HCT116 (cell line): ENCODE data around the gene COX11. TPM values are rescaled to one million over a fixed set of nuclear protein-coding genes. Genes with fewer than 3 reads are reported as not detected.

ENCODE experiments used
- ATAC-seq: fragments of 200-7000 bp; cut with Tn5 transposase; 2 replicates; pipeline ENCODE4 v1.9.1; 2020; ENCODE audit warnings: mild to moderate bottlenecking, moderate library complexity
- BruUV-seq: library from RNA; stranded (reverse); fragments of 400-500 nt; replicated peaks from 2 replicates; lab custom pipeline; 2021; lab: Mats Ljungman, UMichigan
- CTCF ChIA-PET: fragments of 300-600 bp; sonication (Branson Sonifier 250); formaldehyde crosslinking; loops from one replicate; lab custom pipeline; 2021; ENCODE audit warnings: antibody characterized with exemption; lab: Charles Lee
- POLR2A ChIA-PET: fragments of 300-600, 350-600 bp; sonication (Branson Sonifier 250); formaldehyde crosslinking; loops from one replicate; lab custom pipeline; 2021; ENCODE audit warnings: antibody characterized with exemption; lab: Charles Lee
- RAD21 ChIA-PET, 2 experiments: fragments of 300-600 bp; sonication (Branson Sonifier 250); formaldehyde crosslinking; loops; one replicate each; lab custom pipeline; 2023; ENCODE audit warnings: low total read pairs in 2 of 2; ENCODE audit not compliant: uncharacterized antibody in 2 of 2, unreplicated experiment in 2 of 2, low non-redundant PET in 1 of 2; lab: Charles Lee
- DNase-seq: peaks from one replicate; pipeline ENCODE4 v3.0.0-alpha.2; 2010; ENCODE audit warnings: low read depth, low spot score
- H2AFZ ChIP-seq: fragments of 200-600 bp; shearing (Covaris generic), sonication (generic); 2 replicates; pipeline ENCODE4 v1.6.1; 2017; ENCODE audit warnings: low read depth, mixed run types, mixed read lengths, antibody characterized with exemption, low read length; ENCODE audit not compliant: poor library complexity, severe bottlenecking
- H3K27ac ChIP-seq: 2 replicates; pipeline ENCODE4 v1.5.1; 2012; ENCODE audit warnings: low read depth, low read length
- H3K27me3 ChIP-seq: fragments of 200-600 bp; sonication (generic); 2 replicates; pipeline ENCODE4 v1.6.1; 2016; ENCODE audit warnings: mixed run types, low read length, mixed read lengths; ENCODE audit not compliant: insufficient read depth
- H3K36me3 ChIP-seq, 2 experiments: fragments of 200-500 bp in 1 of 2; fragments of 200-600 bp in 1 of 2; sonication (Bioruptor generic) in 1 of 2; sonication (generic) in 1 of 2; 2 replicates each; pipeline versions ENCODE4 v1.5.1 to v1.6.1; 2014 to 2016; ENCODE audit warnings: low read length in 2 of 2, inconsistent platforms in 1 of 2, mixed read lengths in 1 of 2, mixed run types in 1 of 2; ENCODE audit not compliant: insufficient read depth in 2 of 2, control insufficient read depth in 1 of 2
- H3K4me1 ChIP-seq, 2 experiments: fragments of 200-600 bp in 1 of 2; sonication (generic) in 1 of 2; 2 replicates each; pipeline versions ENCODE4 v1.5.1 to v1.6.1; 2012 to 2017; ENCODE audit warnings: low read length in 2 of 2, inconsistent platforms in 1 of 2, mild to moderate bottlenecking in 1 of 2, mixed read lengths in 1 of 2, mixed run types in 1 of 2, moderate library complexity in 1 of 2; ENCODE audit not compliant: insufficient read depth in 2 of 2, control insufficient read depth in 1 of 2
- H3K4me2 ChIP-seq: fragments of 200-600 bp; sonication (generic); 2 replicates; pipeline ENCODE4 v1.6.1; 2017; ENCODE audit warnings: mixed run types, low read length, mixed read lengths
- H3K4me3 ChIP-seq, 2 experiments: fragments of 200-600 bp in 1 of 2; sonication (generic) in 1 of 2; replicated peaks in 1 of 2; 2 replicates each; pipeline ENCODE4 v1.5.1; 2011 to 2016; ENCODE audit warnings: low read length in 2 of 2, control low read depth in 1 of 2, low read depth in 1 of 2, mild to moderate bottlenecking in 1 of 2, mixed read lengths in 1 of 2, mixed run types in 1 of 2
- H3K79me2 ChIP-seq: fragments of 200-600 bp; sonication (generic); 2 replicates; pipeline ENCODE4 v1.6.1; 2017; ENCODE audit warnings: mild to moderate bottlenecking, mixed run types, low read length, moderate library complexity, mixed read lengths; ENCODE audit not compliant: insufficient read depth
- H3K9ac ChIP-seq: fragments of 200-600 bp; sonication (generic); 2 replicates; pipeline ENCODE4 v1.6.1; 2016; ENCODE audit warnings: low read length, mixed read lengths
- H3K9me2 ChIP-seq: fragments of 200-600 bp; sonication (generic), shearing (Covaris generic); 2 replicates; pipeline ENCODE4 v1.6.1; 2017; ENCODE audit warnings: mixed run types, mild to moderate bottlenecking, moderate library complexity; ENCODE audit not compliant: insufficient read depth
- H3K9me3 ChIP-seq, 2 experiments: fragments of 200-500 bp in 1 of 2; fragments of 200-600 bp in 1 of 2; sonication (Bioruptor generic) in 1 of 2; sonication (generic) in 1 of 2; 2 replicates each; pipeline ENCODE4 v1.6.1; 2014 to 2017; ENCODE audit warnings: low read length in 2 of 2, mixed read lengths in 2 of 2, inconsistent platforms in 1 of 2, low read depth in 1 of 2, mild to moderate bottlenecking in 1 of 2, mixed run types in 1 of 2, moderate library complexity in 1 of 2; ENCODE audit not compliant: control insufficient read depth in 1 of 2, insufficient read depth in 1 of 2
- H4K20me1 ChIP-seq: fragments of 200-600 bp; sonication (generic), shearing (Covaris generic); 2 replicates; pipeline ENCODE4 v1.6.1; 2017; ENCODE audit warnings: mixed run types, mild to moderate bottlenecking, moderate library complexity; ENCODE audit not compliant: insufficient read depth
- ATF3 ChIP-seq: IDR thresholded peaks from 2 replicates; pipeline ENCODE4 v1.6.1; 2012
- CBX3 ChIP-seq: IDR thresholded peaks from 2 replicates; pipeline ENCODE4 v1.6.1; 2012; ENCODE audit warnings: low read depth
- EGR1 ChIP-seq: IDR thresholded peaks from 2 replicates; pipeline ENCODE4 v1.6.1; 2012; ENCODE audit warnings: low read depth
- EZH2 ChIP-seq: fragments of 200-600 bp; sonication (generic); IDR thresholded peaks from 2 replicates; pipeline ENCODE4 v1.6.1; 2017; ENCODE audit warnings: antibody characterized with exemption, mixed run types
- EZH2phosphoT487 ChIP-seq: fragments of 200-600 bp; IDR thresholded peaks from 2 replicates; pipeline ENCODE4 v1.6.1; 2018; ENCODE audit warnings: antibody characterized with exemption, borderline replicate concordance
- FOSL1 ChIP-seq: IDR thresholded peaks from 2 replicates; pipeline ENCODE4 v1.6.1; 2012; ENCODE audit warnings: low read depth
- JUND ChIP-seq: IDR thresholded peaks from 2 replicates; pipeline ENCODE4 v1.6.1; 2012
- POLR2A ChIP-seq: IDR thresholded peaks from 2 replicates; pipeline ENCODE4 v1.7.0; 2011; ENCODE audit warnings: borderline replicate concordance; ENCODE audit not compliant: insufficient read depth, insufficient read length; ENCODE audit errors: extremely low read depth
- POLR2AphosphoS5 ChIP-seq: IDR thresholded peaks from 2 replicates; pipeline ENCODE4 v1.6.1; 2011; ENCODE audit warnings: mild to moderate bottlenecking, low read depth, low read length, moderate library complexity
- RAD21 ChIP-seq: IDR thresholded peaks from 2 replicates; pipeline ENCODE4 v1.6.1; 2012; ENCODE audit warnings: low read depth, mild to moderate bottlenecking
- REST ChIP-seq: IDR thresholded peaks from 2 replicates; pipeline ENCODE4 v1.6.1; 2012; ENCODE audit warnings: low read depth
- SP1 ChIP-seq: IDR thresholded peaks from 2 replicates; pipeline ENCODE4 v1.6.1; 2012; ENCODE audit warnings: low read depth
- SRF ChIP-seq: IDR thresholded peaks from 2 replicates; pipeline ENCODE4 v1.6.1; 2012; ENCODE audit warnings: low read depth
- TCF7L2 ChIP-seq: IDR thresholded peaks from 2 replicates; pipeline ENCODE4 v1.7.0; 2011; ENCODE audit warnings: borderline replicate concordance, inconsistent platforms; ENCODE audit not compliant: insufficient read depth, insufficient read length; ENCODE audit errors: extremely low read depth
- YY1 ChIP-seq: IDR thresholded peaks from 2 replicates; pipeline ENCODE4 v1.6.1; 2011; ENCODE audit warnings: low read length, low read depth, moderate library complexity, mild to moderate bottlenecking; ENCODE audit not compliant: insufficient replicate concordance; ENCODE audit errors: extremely low read depth
- ZNF274 ChIP-seq: fragments of 200-500 bp; sonication (Bioruptor generic); IDR thresholded peaks from 2 replicates; pipeline ENCODE4 v1.6.1; 2014; ENCODE audit warnings: mild to moderate bottlenecking, low read depth, low read length, inconsistent platforms
- intact Hi-C: fragments of 100-400 bp; cut with micrococcal nuclease; formaldehyde crosslinking; loops from 2 replicates; pipeline ENCODE4 v1.10.0; 2022
- total RNA-seq: library from RNA; stranded (reverse); gene quantifications from one replicate; pipeline ENCODE4 v1.2.1, GENCODE V29; 2021; ENCODE audit not compliant: unreplicated experiment
- TF ChIP-seq, protein P1 (sequence below): IDR thresholded peaks from 2 replicates; pipeline ENCODE4 v1.6.1; 2012

COX11 gene
- total RNA-seq, 1 experiment from 2014 or later: 62.9 TPM

- TF ChIP-seq SRF (no peak), TCF7L2 (no peak), REST (no peak), JUND (no peak)
- TF ChIP-seq, protein P1, sequence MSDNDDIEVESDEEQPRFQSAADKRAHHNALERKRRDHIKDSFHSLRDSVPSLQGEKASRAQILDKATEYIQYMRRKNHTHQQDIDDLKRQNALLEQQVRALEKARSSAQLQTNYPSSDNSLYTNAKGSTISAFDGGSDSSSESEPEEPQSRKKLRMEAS: no peak
- no peak for ATAC-seq
- Histone ChIP-seq H3K4me1 (peaks cover 9 to 17% of the 10 kb centered on the region in 2 experiments), H4K20me1 (no peaks in the 10 kb centered on the region), H3K4me3 (no peak overlapping the region), H3K9me3 (no peaks in the 10 kb centered on the region), H3K9ac (no peak overlapping the region), H3K27me3 (no peaks in the 10 kb centered on the region), H3K9me2 (no peaks in the 10 kb centered on the region), H2AFZ (no peak overlapping the region), H3K27ac (no peak overlapping the region), H3K4me2 (no peak overlapping the region), H3K79me2 (no peaks in the 10 kb centered on the region), H3K36me3 (peaks cover 13 to 19% of the 10 kb centered on the region in 2 experiments)
- POLR2A ChIA-PET: no interaction called here
- no TSS peak for BruUV-seq
- CTCF ChIA-PET: no interaction called here
- intact Hi-C loops: no loop called here
- RAD21 ChIA-PET: no interaction called here
- DNase-seq: no peak
Measured at GRCh38 chr17:54945671-54946070, 22.8 kb downstream of the COX11 start.

- ATAC-seq (no peak), DNase-seq (no peak)
- TF ChIP-seq, protein P1: no peak
- TF ChIP-seq FOSL1 (no peak), TCF7L2 (no peak), SP1 (no peak), EGR1 (no peak), EZH2phosphoT487 (no peak), POLR2A (no peak), JUND (no peak), CBX3 (no peak), ATF3 (no peak), RAD21 (no peak), YY1 (no peak), ZNF274 (no peak), EZH2 (no peak), POLR2AphosphoS5 (no peak), SRF (no peak)
- Histone ChIP-seq H2AFZ (no peak overlapping the region), H3K9me2 (no peaks in the 10 kb centered on the region), H3K4me2 (no peak overlapping the region), H3K9me3 (no peaks in the 10 kb centered on the region), H3K79me2 (no peaks in the 10 kb centered on the region), H3K4me3 (no peak overlapping the region), H3K27me3 (no peaks in the 10 kb centered on the region), H4K20me1 (no peaks in the 10 kb centered on the region), H3K36me3 (peaks cover 11 to 19% of the 10 kb centered on the region in 2 experiments), H3K4me1 (peaks cover 9 to 17% of the 10 kb centered on the region in 2 experiments), H3K27ac (no peak overlapping the region), H3K9ac (no peak overlapping the region)
- intact Hi-C loops: no loop called here
- RAD21 ChIA-PET: no interaction called here
- CTCF ChIA-PET: no interaction called here
- POLR2A ChIA-PET: no interaction called here
- no TSS peak for BruUV-seq
Measured at GRCh38 chr17:54945231-54945630, 23.2 kb downstream of the COX11 start.
